ENCODE results near the gene RBM28. TPM values are rescaled to one million over a fixed set of nuclear protein-coding genes. Genes with fewer than 3 reads are reported as not detected.

Gene RBM28
- total RNA-seq, 1 experiment from 2014 or later = 70.0 TPM

- no peaks in the 10 kb centered on the region; a peak in 1 of 5 replicates for H3K9me3 Mint-ChIP-seq
- H4K8ac ChIP-seq (replicated peaks; ENCODE audit: insufficient read length, low read depth, low read length) = no peak overlapping the region
- peaks cover 47 to 62% of the 10 kb centered on the region in 2 experiments for H3K4me1 Mint-ChIP-seq
- no peak overlapping the region for H3K27ac Mint-ChIP-seq
- H3K23ac ChIP-seq (ENCODE audit: insufficient read length, low read depth, low read length) = no peak overlapping the region
- no CpG with 5 or more reads among the region's 6 CpGs for whole genome bisulfite sequencing (ENCODE audit: extremely low coverage, insufficient read length, low lambda C conversion rate)
- no peak overlapping the region for H2AFZ ChIP-seq (ENCODE audit: low read length)
- no peak overlapping the region for H4K91ac ChIP-seq (ENCODE audit: insufficient read length, low read depth, low read length)
- H3K79me1 ChIP-seq (ENCODE audit: insufficient read depth, low read depth, low read length, poor library complexity, severe bottlenecking) = no peaks in the 10 kb centered on the region
- no peak overlapping the region for H3K27ac ChIP-seq (ENCODE audit: insufficient read length, low read depth, low read length)
- peaks cover 4% of the 10 kb centered on the region for H3K27me3 Mint-ChIP-seq (ENCODE audit: low read depth)
- H4K5ac ChIP-seq (ENCODE audit: insufficient read length, low read depth, low read length) = no peak overlapping the region
- no peak overlapping the region for H3K56ac ChIP-seq (ENCODE audit: insufficient read length, low read depth, low read length)
- no peaks in the 10 kb centered on the region for H4K20me1 ChIP-seq (ENCODE audit: control insufficient read depth, insufficient read depth, insufficient read length)
- H3K27me3 ChIP-seq (ENCODE audit: insufficient read depth, low read length) = no peaks in the 10 kb centered on the region
- no peaks in the 10 kb centered on the region for H3K23me2 ChIP-seq (ENCODE audit: insufficient read length, low read depth, low read length, poor library complexity, severe bottlenecking)
- peaks cover 0 to 4% (median 3%) of the 10 kb centered on the region in 3 experiments; a peak in 2 of 7 replicates for H3K36me3 Mint-ChIP-seq (ENCODE audit: insufficient read depth in 1 of 3, low read depth in 3 of 3)
- no peak overlapping the region for H3K18ac ChIP-seq (ENCODE audit: insufficient read length, low read depth, low read length)
- no peak overlapping the region for H3K4ac ChIP-seq (ENCODE audit: low read depth, low read length)
- no peak overlapping the region for H3T11ph ChIP-seq (ENCODE audit: low read length)
- no peak overlapping the region for H3K4me2 ChIP-seq (ENCODE audit: insufficient read depth, insufficient read length, low read length)
- TF ChIP-seq, protein P1, sequence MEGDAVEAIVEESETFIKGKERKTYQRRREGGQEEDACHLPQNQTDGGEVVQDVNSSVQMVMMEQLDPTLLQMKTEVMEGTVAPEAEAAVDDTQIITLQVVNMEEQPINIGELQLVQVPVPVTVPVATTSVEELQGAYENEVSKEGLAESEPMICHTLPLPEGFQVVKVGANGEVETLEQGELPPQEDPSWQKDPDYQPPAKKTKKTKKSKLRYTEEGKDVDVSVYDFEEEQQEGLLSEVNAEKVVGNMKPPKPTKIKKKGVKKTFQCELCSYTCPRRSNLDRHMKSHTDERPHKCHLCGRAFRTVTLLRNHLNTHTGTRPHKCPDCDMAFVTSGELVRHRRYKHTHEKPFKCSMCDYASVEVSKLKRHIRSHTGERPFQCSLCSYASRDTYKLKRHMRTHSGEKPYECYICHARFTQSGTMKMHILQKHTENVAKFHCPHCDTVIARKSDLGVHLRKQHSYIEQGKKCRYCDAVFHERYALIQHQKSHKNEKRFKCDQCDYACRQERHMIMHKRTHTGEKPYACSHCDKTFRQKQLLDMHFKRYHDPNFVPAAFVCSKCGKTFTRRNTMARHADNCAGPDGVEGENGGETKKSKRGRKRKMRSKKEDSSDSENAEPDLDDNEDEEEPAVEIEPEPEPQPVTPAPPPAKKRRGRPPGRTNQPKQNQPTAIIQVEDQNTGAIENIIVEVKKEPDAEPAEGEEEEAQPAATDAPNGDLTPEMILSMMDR (conservative IDR thresholded peaks at IDR 0.05) = no peak
- H3K9me3 ChIP-seq (ENCODE audit: control insufficient read depth, low read depth, low read length) = no peaks in the 10 kb centered on the region
- H2AK5ac ChIP-seq (ENCODE audit: insufficient read length, low read length) = no peak overlapping the region
- no peak overlapping the region for H3K9ac ChIP-seq (ENCODE audit: extremely low read depth, insufficient read length, low read length)
- no peak overlapping the region for H3K14ac ChIP-seq (ENCODE audit: insufficient read depth, low read length)
- no peak overlapping the region; a peak in 1 of 5 replicates for H3K4me3 Mint-ChIP-seq
- no peak overlapping the region for H2BK20ac ChIP-seq (ENCODE audit: low read depth, low read length, poor library complexity, severe bottlenecking)
- no peak overlapping the region for H2BK15ac ChIP-seq (ENCODE audit: low read depth, low read length)
- H2BK5ac ChIP-seq (ENCODE audit: insufficient read length, low read length) = no peak overlapping the region
- peaks cover 6% of the 10 kb centered on the region; the same call in 1 of the 2 replicates for H3K4me1 ChIP-seq (ENCODE audit: insufficient read depth, low read length)
- no peak for DNase-seq
- H3K79me2 ChIP-seq (ENCODE audit: insufficient read depth, low read length) = no peaks in the 10 kb centered on the region
- H2BK12ac ChIP-seq (ENCODE audit: insufficient read length, low read depth, low read length) = no peak overlapping the region
- H2BK120ac ChIP-seq (ENCODE audit: low read depth, low read length, poor library complexity, severe bottlenecking) = no peak overlapping the region
Observed at GRCh38 chr7:128265156-128265905, 78.4 kb downstream of the RBM28 start.
